ENCODE results near the gene N4BP2L2. TPM values are rescaled to one million over a fixed set of nuclear protein-coding genes. Genes with fewer than 3 reads are reported as not detected.

N4BP2L2 gene
- total and polyA plus RNA-seq, 2 of the 4 experiments (the other 2 are of a cell fraction), result 28.7 to 34.6 TPM

DNA sequence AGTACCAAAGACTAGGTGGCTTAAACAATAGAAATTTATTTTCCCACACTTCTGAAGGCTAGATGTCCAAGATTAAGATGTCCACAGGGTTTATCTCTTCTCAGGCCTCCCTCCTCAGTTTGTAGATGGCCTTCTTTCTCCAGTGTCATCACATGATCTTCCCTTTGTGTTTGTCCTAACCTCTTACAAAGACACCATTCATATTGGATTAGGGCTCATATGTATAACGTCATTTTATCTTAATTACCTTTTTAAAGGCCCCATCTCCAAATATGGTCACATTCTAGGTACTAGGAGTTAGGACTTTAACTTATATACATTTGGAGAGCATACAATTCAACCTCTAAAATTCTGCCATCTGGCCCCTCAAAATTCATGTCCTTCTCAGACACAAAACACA is 34.3 kb downstream of the N4BP2L2 start:
- Histone ChIP-seq H2AK5ac (ENCODE audit: low read depth, low read length) (no peak overlapping the region), H4K91ac (ENCODE audit: insufficient read depth, low read depth, low read length) (no peak overlapping the region), H2BK15ac (ENCODE audit: low read depth, low read length) (no peak overlapping the region), H4K8ac (ENCODE audit: low read depth in 2 of 2, low read length in 2 of 2) (no peak overlapping the region), H2BK20ac (ENCODE audit: low read depth, low read length) (no peak overlapping the region), H3K4me2 (ENCODE audit: low read depth, low read length) (no peak overlapping the region), H3K4me1 (ENCODE audit: control insufficient read depth, insufficient read depth, low read length) (no peaks in the 10 kb centered on the region), H3K36me3 (ENCODE audit: control insufficient read depth, insufficient read depth, low read length) (peaks cover 7% of the 10 kb centered on the region), H3K79me1 (ENCODE audit: low read depth in 1 of 2, low read length in 2 of 2) (peaks cover 4 to 5% of the 10 kb centered on the region in 2 experiments; a peak in 3 of 4 replicates), H3K27ac (ENCODE audit: insufficient read depth, low read length) (no peak overlapping the region), H3K4ac (ENCODE audit: low read depth, low read length) (no peak overlapping the region), H3K14ac (replicated peaks; ENCODE audit: low read depth, low read length) (no peak overlapping the region), H2BK120ac (ENCODE audit: low read depth, low read length) (no peak overlapping the region), H2AFZ (replicated peaks; ENCODE audit: low read length, poor library complexity) (no peak overlapping the region), H3K9me3 (ENCODE audit: control insufficient read depth, insufficient read depth, low read length) (no peaks in the 10 kb centered on the region), H3K9ac (ENCODE audit: low read depth, low read length) (no peak overlapping the region), H3K56ac (ENCODE audit: extremely low read depth, insufficient read depth, low read length) (no peak overlapping the region), H4K5ac (ENCODE audit: low read depth, low read length) (no peak overlapping the region), H3K27me3 (ENCODE audit: control insufficient read depth, insufficient read depth, low read length) (no peaks in the 10 kb centered on the region), H4K20me1 (ENCODE audit: insufficient read depth, low read length) (no peaks in the 10 kb centered on the region), H2AK9ac (replicated peaks; ENCODE audit: low read depth, low read length, poor library complexity) (no peak overlapping the region), H3K23ac (ENCODE audit: low read depth, low read length) (no peak overlapping the region), H3K4me3 (ENCODE audit: insufficient read depth, low read depth, low read length) (no peak overlapping the region), H3K9me1 (ENCODE audit: insufficient read depth, low read length) (no peaks in the 10 kb centered on the region), H2BK5ac (ENCODE audit: low read depth, low read length, poor library complexity, severe bottlenecking) (no peak overlapping the region), H3K18ac (ENCODE audit: low read depth, low read length) (no peak overlapping the region)
- BruUV-seq (replicated peaks), result no TSS peak
- dilution Hi-C loops (cut with HindIII; ENCODE audit: low sequenced_read_pairs, unreplicated experiment) (no loop called here), in situ Hi-C loops (cut with MboI; ENCODE audit: low sequenced_read_pairs) (no loop called here), intact Hi-C loops (cut with micrococcal nuclease) (no loop called here)
- ATAC-seq (ENCODE audit: low read depth), result no peak
- TF ChIP-seq RAD21 (IDR thresholded peaks at IDR 0.05; ENCODE audit: low read length) (no peak), CHD1 (IDR thresholded peaks at IDR 0.05; ENCODE audit: low read depth, low read length) (no peak), SMC3 (IDR thresholded peaks at IDR 0.05; ENCODE audit: low read depth, low read length) (no peak), MXI1 (IDR thresholded peaks at IDR 0.05; ENCODE audit: borderline replicate concordance, low read depth, low read length) (no peak), NFE2L2 (IDR thresholded peaks at IDR 0.05; ENCODE audit: low read depth, low read length) (no peak), RFX5 (IDR thresholded peaks at IDR 0.05; ENCODE audit: low read depth, low read length) (no peak), BHLHE40 (IDR thresholded peaks at IDR 0.05; ENCODE audit: low read depth, low read length) (no peak), FOS (IDR thresholded peaks at IDR 0.05; ENCODE audit: low read depth, low read length) (no peak), MAZ (IDR thresholded peaks at IDR 0.05; ENCODE audit: borderline replicate concordance, low read depth, low read length) (no peak), POLR2A (IDR thresholded peaks at IDR 0.05; ENCODE audit: low read depth, low read length) (no peak), CEBPB (IDR thresholded peaks at IDR 0.05; ENCODE audit: low read depth, low read length) (no peak), RCOR1 (IDR thresholded peaks at IDR 0.05; ENCODE audit: insufficient replicate concordance, low read length) (no peak), MAFK (IDR thresholded peaks at IDR 0.05; ENCODE audit: low read depth, low read length) (no peak)
- TF ChIP-seq, protein P1, sequence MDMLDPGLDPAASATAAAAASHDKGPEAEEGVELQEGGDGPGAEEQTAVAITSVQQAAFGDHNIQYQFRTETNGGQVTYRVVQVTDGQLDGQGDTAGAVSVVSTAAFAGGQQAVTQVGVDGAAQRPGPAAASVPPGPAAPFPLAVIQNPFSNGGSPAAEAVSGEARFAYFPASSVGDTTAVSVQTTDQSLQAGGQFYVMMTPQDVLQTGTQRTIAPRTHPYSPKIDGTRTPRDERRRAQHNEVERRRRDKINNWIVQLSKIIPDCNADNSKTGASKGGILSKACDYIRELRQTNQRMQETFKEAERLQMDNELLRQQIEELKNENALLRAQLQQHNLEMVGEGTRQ (IDR thresholded peaks at IDR 0.05; ENCODE audit: low read depth, low read length), result no peak
- TF ChIP-seq, protein P2, sequence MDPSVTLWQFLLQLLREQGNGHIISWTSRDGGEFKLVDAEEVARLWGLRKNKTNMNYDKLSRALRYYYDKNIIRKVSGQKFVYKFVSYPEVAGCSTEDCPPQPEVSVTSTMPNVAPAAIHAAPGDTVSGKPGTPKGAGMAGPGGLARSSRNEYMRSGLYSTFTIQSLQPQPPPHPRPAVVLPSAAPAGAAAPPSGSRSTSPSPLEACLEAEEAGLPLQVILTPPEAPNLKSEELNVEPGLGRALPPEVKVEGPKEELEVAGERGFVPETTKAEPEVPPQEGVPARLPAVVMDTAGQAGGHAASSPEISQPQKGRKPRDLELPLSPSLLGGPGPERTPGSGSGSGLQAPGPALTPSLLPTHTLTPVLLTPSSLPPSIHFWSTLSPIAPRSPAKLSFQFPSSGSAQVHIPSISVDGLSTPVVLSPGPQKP (IDR thresholded peaks at IDR 0.05; ENCODE audit: borderline replicate concordance, low read depth, low read length), result no peak
- TF ChIP-seq, protein P3, sequence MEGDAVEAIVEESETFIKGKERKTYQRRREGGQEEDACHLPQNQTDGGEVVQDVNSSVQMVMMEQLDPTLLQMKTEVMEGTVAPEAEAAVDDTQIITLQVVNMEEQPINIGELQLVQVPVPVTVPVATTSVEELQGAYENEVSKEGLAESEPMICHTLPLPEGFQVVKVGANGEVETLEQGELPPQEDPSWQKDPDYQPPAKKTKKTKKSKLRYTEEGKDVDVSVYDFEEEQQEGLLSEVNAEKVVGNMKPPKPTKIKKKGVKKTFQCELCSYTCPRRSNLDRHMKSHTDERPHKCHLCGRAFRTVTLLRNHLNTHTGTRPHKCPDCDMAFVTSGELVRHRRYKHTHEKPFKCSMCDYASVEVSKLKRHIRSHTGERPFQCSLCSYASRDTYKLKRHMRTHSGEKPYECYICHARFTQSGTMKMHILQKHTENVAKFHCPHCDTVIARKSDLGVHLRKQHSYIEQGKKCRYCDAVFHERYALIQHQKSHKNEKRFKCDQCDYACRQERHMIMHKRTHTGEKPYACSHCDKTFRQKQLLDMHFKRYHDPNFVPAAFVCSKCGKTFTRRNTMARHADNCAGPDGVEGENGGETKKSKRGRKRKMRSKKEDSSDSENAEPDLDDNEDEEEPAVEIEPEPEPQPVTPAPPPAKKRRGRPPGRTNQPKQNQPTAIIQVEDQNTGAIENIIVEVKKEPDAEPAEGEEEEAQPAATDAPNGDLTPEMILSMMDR (conservative IDR thresholded peaks at IDR 0.05; ENCODE audit: low read depth, low read length), result no peak
- CTCF ChIA-PET, result no interaction called here
- no peak for DNase-seq
- POLR2A ChIA-PET (ENCODE audit: unreplicated experiment), result no interaction called here
- WGBS, 2 experiments (ENCODE audit: extremely low coverage in 2 of 2, insufficient read length in 1 of 2), result no CpG with 5 or more reads among the region's 1 CpG

All from IMR-90 (cell line).